Measurements from ENCODE around the gene LPAR2.

Gene LPAR2

GRCh38 chr19:19653597-19654147 is 25.7 kb upstream of the LPAR2 start:
- no peak for DNase-seq (ENCODE audit: low read depth in 3 of 3)

GRCh38 chr19:19652482-19653295 is 24.7 kb upstream of the LPAR2 start:
- DNase-seq (ENCODE audit: low read depth in 3 of 3) = no peak

- no peak for DNase-seq (ENCODE audit: low read depth in 3 of 3)
Measured at GRCh38 chr19:19651076-19651475, 23.1 kb upstream of the LPAR2 start.

GRCh38 chr19:19650331-19650730 is 22.3 kb upstream of the LPAR2 start:
- no peak for DNase-seq (ENCODE audit: low read depth in 3 of 3)

GRCh38 chr19:19649580-19649995 is 21.6 kb upstream of the LPAR2 start:
- DNase-seq (ENCODE audit: low read depth in 3 of 3) = no peak

GRCh38 chr19:19649155-19649554 is 21.1 kb upstream of the LPAR2 start:
- no peak for DNase-seq (ENCODE audit: low read depth in 3 of 3)

GRCh38 chr19:19647037-19647835 is 19.2 kb upstream of the LPAR2 start:
- no peak for DNase-seq (ENCODE audit: low read depth in 3 of 3)

GRCh38 chr19:19645233-19645870 is 17.3 kb upstream of the LPAR2 start:
- DNase-seq (ENCODE audit: low read depth in 3 of 3) = no peak

- DNase-seq (ENCODE audit: low read depth in 3 of 3) = no peak
Measured at GRCh38 chr19:19644054-19644388, 16.0 kb upstream of the LPAR2 start.

- peak; percentile 69 to 88 (median 72) for DNase-seq (ENCODE audit: low read depth in 3 of 3)
Measured at GRCh38 chr19:19643158-19644053, 15.4 kb upstream of the LPAR2 start, which contains the start of gene GMIP. Gene GMIP (minus strand): TSS chr19:19643657. CDS start chr19:19643529, 128 bp downstream.

GRCh38 chr19:19642506-19643157 is 14.6 kb upstream of the LPAR2 start:
- DNase-seq (ENCODE audit: low read depth in 3 of 3) = peak in 1 of 3 donors; percentile 40

- DNase-seq (ENCODE audit: low read depth in 3 of 3) = no peak
Measured at GRCh38 chr19:19637523-19638251, 9.7 kb upstream of the LPAR2 start.

GRCh38 chr19:19637186-19637522 is 9.1 kb upstream of the LPAR2 start:
- no peak for DNase-seq (ENCODE audit: low read depth in 3 of 3)

- no peak for DNase-seq (ENCODE audit: low read depth in 3 of 3)
Measured at GRCh38 chr19:19636573-19637185, 8.7 kb upstream of the LPAR2 start.

- no peak for DNase-seq (ENCODE audit: low read depth in 3 of 3)
Measured at GRCh38 chr19:19635313-19635702, 7.3 kb upstream of the LPAR2 start.

GRCh38 chr19:19634516-19635312 is 6.7 kb upstream of the LPAR2 start:
- DNase-seq (ENCODE audit: low read depth in 3 of 3) = no peak

- no peak for DNase-seq (ENCODE audit: low read depth in 3 of 3)
Measured at GRCh38 chr19:19633711-19634515, 5.9 kb upstream of the LPAR2 start.

GRCh38 chr19:19632661-19633060 is 4.6 kb upstream of the LPAR2 start:
- no peak for DNase-seq (ENCODE audit: low read depth in 3 of 3)

Measured in stimulated activated CD4-positive, alpha-beta T cell treated with anti-CD3 and anti-CD28 coated beads, TNF-alpha, amount 100 ng/mL, for 48 hours (primary cell).